Stimulated activated CD4-positive, alpha-beta T cell treated with anti-CD3 and anti-CD28 coated beads, Interleukin-1b, Interleukin-23, amount 100 ng/mL, for 1 hour (primary cell): ENCODE data around the gene OR1L6.

ENCODE experiments used
- DNase-seq, 2 donors: peaks; one replicate each; pipeline ENCODE4 v3.0.0-alpha.2; 2020; ENCODE audit warnings: low read depth in 2 of 2

Gene OR1L6, protein sequence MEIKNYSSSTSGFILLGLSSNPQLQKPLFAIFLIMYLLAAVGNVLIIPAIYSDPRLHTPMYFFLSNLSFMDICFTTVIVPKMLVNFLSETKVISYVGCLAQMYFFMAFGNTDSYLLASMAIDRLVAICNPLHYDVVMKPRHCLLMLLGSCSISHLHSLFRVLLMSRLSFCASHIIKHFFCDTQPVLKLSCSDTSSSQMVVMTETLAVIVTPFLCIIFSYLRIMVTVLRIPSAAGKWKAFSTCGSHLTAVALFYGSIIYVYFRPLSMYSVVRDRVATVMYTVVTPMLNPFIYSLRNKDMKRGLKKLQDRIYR

GRCh38 chr9:122742003-122742402 is at the start of gene OR1L6:
Gene OR1L6 (plus strand): TSS chr9:122742303. CDS start chr9:122749848, 7,545 bp downstream.
- DNase-seq: no peak

DNA sequence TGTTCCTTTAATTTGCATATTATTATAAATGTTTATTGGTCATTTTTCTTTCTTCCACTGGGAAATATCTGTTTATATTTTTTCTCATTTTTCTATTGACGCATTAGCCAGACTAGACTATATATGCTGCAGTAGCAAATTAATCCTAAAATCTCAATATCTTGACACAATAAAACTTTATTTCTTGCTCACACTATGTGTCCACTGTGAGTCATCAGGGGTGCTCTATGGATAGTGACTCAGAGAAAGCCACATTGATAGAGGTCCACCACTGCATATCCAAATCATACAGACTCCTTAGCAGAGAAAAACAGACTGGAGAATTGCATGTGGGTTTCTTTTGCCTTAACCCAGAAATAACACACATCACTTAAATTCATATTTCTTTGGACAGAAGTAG is 46.4 kb upstream of the OR1L6 start:
- no peak for DNase-seq

GRCh38 chr9:122718038-122718437 is 24.1 kb upstream of the OR1L6 start:
- DNase-seq: no peak

GRCh38 chr9:122719218-122719617 is 22.9 kb upstream of the OR1L6 start:
- DNase-seq: no peak

GRCh38 chr9:122723690-122724089 is 18.4 kb upstream of the OR1L6 start, which contains the start of gene OR1L4:
Gene OR1L4 (plus strand): TSS chr9:122723990. CDS start chr9:122723990, 0 bp downstream.
- DNase-seq: no peak

DNA sequence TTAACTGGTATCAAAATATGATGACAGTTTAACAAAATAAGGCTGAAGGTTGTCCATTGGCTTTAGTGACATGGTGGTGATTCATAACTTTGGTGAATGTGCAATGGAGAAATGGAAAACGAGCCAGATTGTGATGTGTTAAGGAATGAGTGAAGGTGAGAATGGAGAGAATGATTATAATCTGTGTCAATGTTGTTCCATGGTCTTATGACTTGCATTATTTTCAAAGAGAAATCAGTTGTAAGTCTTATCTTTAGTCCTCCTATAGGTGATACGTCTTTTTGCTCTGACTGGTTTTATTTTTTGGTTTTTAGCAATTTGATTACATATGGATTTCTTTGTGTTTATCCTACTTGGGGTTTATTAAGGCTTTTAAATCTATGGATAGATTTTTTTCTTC is 12.7 kb downstream of the OR1L6 start:
- no peak for DNase-seq

GRCh38 chr9:122767817-122768216 is 25.7 kb downstream of the OR1L6 start:
- no peak for DNase-seq

- no peak for DNase-seq
These were observed 34.9 kb downstream of the OR1L6 start for GRCh38 chr9:122777052-122777451.

GRCh38 chr9:122777935-122778627 is 36.0 kb downstream of the OR1L6 start:
- no peak for DNase-seq

DNA sequence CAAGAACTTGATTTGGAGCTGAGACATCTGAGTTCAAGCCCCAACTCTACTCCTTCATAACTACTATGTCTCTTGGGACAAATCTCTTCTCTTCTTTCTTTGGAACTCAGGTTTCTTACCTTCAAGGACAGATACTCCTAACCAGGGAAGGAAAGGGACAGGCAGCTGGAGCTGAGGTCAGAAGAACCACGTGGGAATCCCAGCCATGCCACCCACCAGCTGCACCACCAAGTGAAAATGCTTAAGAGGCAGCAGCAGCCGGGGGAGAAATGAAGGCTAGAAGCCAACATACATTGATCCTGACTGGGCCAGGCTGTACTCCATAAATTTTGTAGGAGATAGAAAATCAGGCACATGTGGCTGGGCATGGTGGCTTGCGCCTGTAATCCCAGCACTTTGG is 37.1 kb downstream of the OR1L6 start:
- DNase-seq: no peak

DNA sequence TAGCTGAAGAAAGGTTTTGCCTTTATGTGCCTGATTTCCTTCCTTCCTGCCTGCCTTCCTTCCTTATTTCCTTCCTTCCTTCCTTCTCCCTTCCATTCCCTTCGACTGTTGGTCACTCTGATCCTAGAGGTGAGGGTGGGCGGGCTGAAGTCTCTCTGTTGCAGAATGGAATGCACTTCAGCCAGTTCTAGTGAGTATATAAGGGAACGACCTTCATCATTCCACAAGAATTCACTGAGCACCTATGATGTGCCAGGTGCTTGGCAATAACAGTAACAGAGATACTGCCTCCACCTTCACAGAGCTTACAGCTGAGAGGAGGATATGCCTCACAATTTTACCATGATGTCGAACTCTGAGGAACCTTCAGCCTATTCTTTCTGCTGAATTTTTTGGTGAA is 37.9 kb downstream of the OR1L6 start:
- DNase-seq: no peak

DNA sequence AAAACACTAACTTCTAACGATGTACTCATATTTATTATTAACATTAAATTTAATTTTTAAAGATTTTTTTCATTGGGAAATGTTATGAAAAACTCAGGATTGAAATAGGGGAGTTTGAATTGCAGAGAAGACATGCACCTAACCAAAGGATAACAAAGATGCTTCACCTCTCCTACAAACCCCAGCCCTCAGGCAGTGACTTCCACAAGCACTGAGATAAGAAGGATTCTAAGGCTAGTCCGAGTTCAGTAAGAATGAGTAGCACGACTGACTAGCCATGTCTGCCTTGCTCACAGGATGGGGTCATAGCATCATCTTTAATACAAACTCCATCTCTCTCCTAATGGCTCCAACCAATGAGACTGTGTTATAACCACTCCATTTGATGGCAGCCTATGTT is 39.6 kb downstream of the OR1L6 start:
- DNase-seq: no peak

GRCh38 chr9:122785269-122785668 is 43.2 kb downstream of the OR1L6 start:
- no peak for DNase-seq

- DNase-seq: no peak
These were observed 44.2 kb downstream of the OR1L6 start for GRCh38 chr9:122786338-122786737.

- DNase-seq: no peak
These were observed 46.7 kb downstream of the OR1L6 start, which contains the start of gene OR5C1 for GRCh38 chr9:122788831-122789230. Gene OR5C1 (plus strand): TSS chr9:122788933. CDS start chr9:122788933, 0 bp downstream.

DNA sequence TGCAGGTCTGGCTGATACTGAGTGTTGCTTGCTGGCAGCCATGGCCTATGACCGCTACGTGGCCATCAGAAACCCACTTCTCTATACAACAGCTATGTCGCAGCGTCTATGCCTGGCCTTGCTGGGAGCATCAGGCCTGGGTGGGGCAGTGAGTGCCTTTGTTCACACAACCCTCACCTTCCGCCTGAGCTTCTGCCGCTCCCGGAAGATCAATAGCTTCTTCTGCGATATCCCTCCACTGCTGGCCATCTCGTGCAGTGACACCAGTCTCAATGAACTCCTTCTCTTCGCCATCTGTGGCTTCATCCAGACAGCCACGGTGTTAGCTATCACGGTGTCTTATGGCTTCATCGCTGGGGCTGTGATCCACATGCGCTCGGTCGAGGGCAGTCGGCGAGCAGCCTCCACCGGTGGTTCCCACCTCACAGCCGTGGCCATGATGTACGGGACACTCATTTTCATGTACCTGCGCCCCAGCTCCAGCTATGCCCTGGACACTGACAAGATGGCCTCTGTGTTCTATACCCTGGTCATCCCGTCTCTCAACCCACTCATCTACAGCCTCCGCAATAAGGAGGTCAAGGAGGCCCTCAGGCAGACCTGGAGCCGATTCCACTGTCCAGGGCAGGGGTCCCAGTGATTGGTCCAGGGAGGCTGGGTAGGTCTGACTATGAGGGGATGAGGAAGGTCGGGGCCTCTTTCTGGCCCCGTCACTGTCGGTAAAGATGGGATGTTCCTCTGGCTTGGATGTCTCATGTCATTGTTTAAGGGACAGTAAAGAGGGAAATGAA is 47.3 kb downstream of the OR1L6 start:
- no peak for DNase-seq

DNA sequence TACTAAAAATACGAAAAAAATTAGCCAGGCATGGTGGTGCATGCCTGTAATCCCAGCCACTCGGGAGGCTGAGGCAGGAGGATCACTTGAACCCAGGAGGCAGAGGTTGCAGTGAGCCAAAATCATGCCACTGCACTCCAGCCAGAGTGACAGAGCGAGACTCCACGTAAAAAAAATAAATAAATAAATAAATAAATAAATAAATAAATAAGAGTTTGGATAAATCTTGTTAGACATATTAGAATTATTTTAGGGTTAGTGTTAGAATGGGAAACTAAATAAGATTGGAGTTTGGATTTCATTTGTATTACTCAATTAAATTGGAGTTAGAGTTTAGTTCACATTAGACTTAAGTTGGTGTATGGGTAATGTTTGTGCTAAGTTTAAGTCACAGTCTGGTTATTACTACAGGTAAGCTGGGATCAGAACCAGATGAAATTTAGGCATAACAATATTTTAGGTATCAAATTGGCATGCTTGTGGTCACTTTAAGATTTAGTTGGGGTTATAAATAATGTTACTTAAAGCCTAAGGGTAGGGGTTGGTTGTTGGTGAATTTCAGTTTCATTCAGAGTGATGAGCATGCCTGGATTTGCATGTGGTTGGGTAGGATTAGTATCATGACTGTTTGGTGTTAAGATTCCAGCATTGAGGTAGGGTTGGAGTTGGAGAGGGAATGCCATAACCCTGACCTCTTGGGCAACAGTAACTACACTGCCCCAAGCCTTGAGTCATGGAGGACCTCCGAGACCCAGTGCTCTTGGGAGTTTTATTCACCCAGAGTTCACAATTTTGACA is 50.0 kb downstream of the OR1L6 start:
- DNase-seq: no peak

DNA sequence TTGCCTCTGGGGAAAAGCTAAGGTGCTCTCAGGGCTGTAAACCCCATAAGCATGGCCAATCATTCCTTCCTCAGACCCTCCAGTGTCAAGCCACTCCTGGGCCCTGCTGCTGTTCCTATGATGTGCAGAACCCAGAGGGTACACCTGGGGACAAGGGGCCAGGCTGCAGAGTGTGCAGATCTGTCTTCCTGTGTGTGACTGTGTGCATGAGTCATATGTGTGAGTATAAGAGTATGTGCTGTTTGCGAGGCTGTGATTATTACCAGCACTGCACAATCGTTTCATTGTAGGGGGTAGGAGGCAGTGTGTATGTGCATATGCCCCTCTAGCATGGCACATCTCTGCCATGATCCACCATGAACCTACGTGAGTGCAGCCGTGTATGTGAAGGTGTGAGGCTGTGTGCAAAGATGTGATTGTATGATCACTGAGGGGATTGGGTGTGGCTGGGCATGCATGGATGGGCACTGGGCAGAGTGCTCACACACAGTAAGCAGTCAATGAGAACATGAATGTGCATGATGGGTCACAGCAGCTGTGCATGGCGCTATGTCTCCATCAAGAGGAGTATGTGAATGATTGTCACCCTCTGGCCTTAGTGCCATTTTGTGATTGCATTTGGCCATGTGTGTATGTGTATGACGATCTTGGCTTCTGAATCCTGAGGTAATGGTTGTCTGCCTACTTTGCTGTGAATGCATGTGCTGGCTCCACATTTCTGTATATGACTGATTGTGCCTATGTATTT is 55.4 kb downstream of the OR1L6 start:
- no peak for DNase-seq
